ENCODE measurements around the gene SUGCT.

DNA sequence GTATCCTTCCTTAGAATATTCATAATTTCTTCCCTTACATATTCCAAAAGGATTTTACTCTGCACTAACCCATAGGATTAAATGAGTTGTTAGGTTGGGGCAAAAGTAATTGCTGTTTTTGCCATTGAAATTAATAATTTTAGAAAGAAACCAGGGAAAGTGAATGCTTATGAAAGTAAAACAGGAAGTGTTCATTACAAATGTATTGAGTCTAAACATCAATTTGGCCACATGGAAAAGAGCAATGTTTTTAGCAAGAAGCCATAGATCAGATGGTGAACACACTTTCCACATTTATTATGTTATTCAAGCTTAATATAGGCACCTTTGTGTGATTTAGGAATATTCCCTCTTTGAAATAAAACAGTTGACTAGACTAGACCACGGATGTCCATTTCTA is 102.9 kb downstream of the SUGCT start:
- TF ChIP-seq EP300 (IDR thresholded peaks at IDR 0.05; ENCODE audit: borderline replicate concordance in 1 of 2, low read depth in 1 of 2, low read length in 1 of 2) (no peak), TAF1 (IDR thresholded peaks at IDR 0.05; ENCODE audit: borderline replicate concordance, low read depth, low read length) (no peak), RFX5 (IDR thresholded peaks at IDR 0.05; ENCODE audit: low read length) (no peak)
- TF ChIP-seq, protein P1, sequence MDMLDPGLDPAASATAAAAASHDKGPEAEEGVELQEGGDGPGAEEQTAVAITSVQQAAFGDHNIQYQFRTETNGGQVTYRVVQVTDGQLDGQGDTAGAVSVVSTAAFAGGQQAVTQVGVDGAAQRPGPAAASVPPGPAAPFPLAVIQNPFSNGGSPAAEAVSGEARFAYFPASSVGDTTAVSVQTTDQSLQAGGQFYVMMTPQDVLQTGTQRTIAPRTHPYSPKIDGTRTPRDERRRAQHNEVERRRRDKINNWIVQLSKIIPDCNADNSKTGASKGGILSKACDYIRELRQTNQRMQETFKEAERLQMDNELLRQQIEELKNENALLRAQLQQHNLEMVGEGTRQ (IDR thresholded peaks at IDR 0.05; ENCODE audit: borderline replicate concordance, low read depth, low read length) = no peak

Data from SK-N-SH (cell line).